ENCODE results near the gene RNU5B-1. TPM values are rescaled to one million over a fixed set of nuclear protein-coding genes. Genes with fewer than 3 reads are reported as not detected.

Gene RNU5B-1
- total and polyA plus RNA-seq, 9 of the 15 experiments (the other 6 are each of a cell fraction or from before 2014, with no cell fraction given) = 14.2 TPM; not detected in 8

- no TSS peak for BruUV-seq (replicated peaks)
- WGBS (ENCODE audit: insufficient coverage, low coverage, missing lambda C conversion rate) = 2% methylated on average over 11 of the region's 16 CpGs
- FAIRE-seq = no peak
- no peaks in the 10 kb centered on the region for H3K9me3 ChIP-seq (replicated peaks; ENCODE audit: control insufficient read depth, insufficient read depth, low read depth, low read length)
- H3K27me3 ChIP-seq (ENCODE audit: control insufficient read depth in 2 of 2, insufficient read depth in 2 of 2, low read length in 2 of 2) = peaks cover 49 to 89% of the 10 kb centered on the region in 2 experiments
- peaks cover 9% of the 10 kb centered on the region; the same call in 1 of the 2 replicates for H4K20me1 ChIP-seq (replicated peaks; ENCODE audit: control insufficient read depth, insufficient read depth, low read length)
- no peaks in the 10 kb centered on the region for H3K9me1 ChIP-seq (ENCODE audit: control insufficient read depth, insufficient read depth, low read length)
- CTCF ChIA-PET (ENCODE audit: low intra/inter-chr PET ratio) = no interaction called here
- no peak overlapping the region for H3K4me3 ChIP-seq
- no peak overlapping the region for H3K4me2 ChIP-seq (ENCODE audit: insufficient read depth, low read length)
- peaks cover 0 to 33% of the 10 kb centered on the region in 2 experiments; a peak in 2 of 5 replicates for H3K4me1 ChIP-seq (replicated peaks in 1 of 2; ENCODE audit: control insufficient read depth in 2 of 2, insufficient read depth in 2 of 2, low read length in 2 of 2)
- no peaks in the 10 kb centered on the region for H3K36me3 ChIP-seq (ENCODE audit: control insufficient read depth, insufficient read depth, low read length)
- ATAC-seq = no peak
- no peak for DNase-seq (ENCODE audit: extremely low read depth in 1 of 4, low spot score in 3 of 4)
- no peak overlapping the region for H2AFZ ChIP-seq (ENCODE audit: low read depth, low read length)
- in situ Hi-C loops (cut with MboI) = no loop called here
- H3K9ac ChIP-seq (ENCODE audit: insufficient read depth in 1 of 2, low read depth in 2 of 2, low read length in 2 of 2) = no peak overlapping the region; a peak in 1 of 4 replicates
- intact Hi-C loops (cut with micrococcal nuclease) = no loop called here
- H3K27ac ChIP-seq (ENCODE audit: extremely low read depth, low read depth, low read length) = no peak overlapping the region
- POLR2A ChIA-PET = interaction anchor here (1.0 to 6.0 kb wide), 4 partner anchors 9 to 28 kb away, joined by 3 to 35 read pairs (median 13); partner anchors contain the start of gene RNU5B-1
- no peaks in the 10 kb centered on the region for H3K79me2 ChIP-seq (ENCODE audit: control insufficient read depth, insufficient read depth, low read length)
- no peak for TF ChIP-seq ZNF175 (CRISPR knock-in tag; IDR thresholded peaks at IDR 0.05; ENCODE audit: low read depth)
- TF ChIP-seq ZSCAN29 (IDR thresholded peaks at IDR 0.05) = no peak
- TF ChIP-seq FOXM1 (IDR thresholded peaks at IDR 0.05; ENCODE audit: low read depth) = no peak
- TF ChIP-seq FOXM1 (CRISPR knock-in tag; IDR thresholded peaks at IDR 0.05; ENCODE audit: low read depth) = no peak
- no peak for TF ChIP-seq ZNF740 (CRISPR knock-in tag; IDR thresholded peaks at IDR 0.05)
- no peak for TF ChIP-seq ZNF740 (tag; IDR thresholded peaks at IDR 0.05)
- TF ChIP-seq KLF13 (tag; IDR thresholded peaks at IDR 0.05; ENCODE audit: borderline replicate concordance, low read depth) = no peak
- TF ChIP-seq RERE (CRISPR knock-in tag; IDR thresholded peaks at IDR 0.05; ENCODE audit: borderline replicate concordance) = no peak
- TF ChIP-seq MLX (CRISPR knock-in tag; conservative IDR thresholded peaks at IDR 0.05) = no peak
- no peak for TF ChIP-seq MEF2D (tag; conservative IDR thresholded peaks at IDR 0.05; ENCODE audit: low read depth)
- no peak for TF ChIP-seq ZNF143 (CRISPR knock-in tag; IDR thresholded peaks at IDR 0.05)
- no peak for TF ChIP-seq DDX20 (tag; IDR thresholded peaks at IDR 0.05; ENCODE audit: low read depth)
- TF ChIP-seq ZBTB2 (IDR thresholded peaks at IDR 0.05) = no peak
Measured at GRCh38 chr15:65333148-65333820, 28.8 kb downstream of the RNU5B-1 start.

Measured in K562 (cell line).